Measurements from ENCODE around the gene STUB1.

STUB1 gene

GRCh38 chr16:698911-699671 is 18.9 kb downstream of the STUB1 start:
- no peak for DNase-seq

- DNase-seq = no peak
These were observed 20.7 kb downstream of the STUB1 start for GRCh38 chr16:700684-701584.

GRCh38 chr16:702341-702740 is 22.1 kb downstream of the STUB1 start:
- DNase-seq = no peak

GRCh38 chr16:703406-703805 is 23.2 kb downstream of the STUB1 start:
- no peak for DNase-seq

GRCh38 chr16:704047-704446 is 23.8 kb downstream of the STUB1 start:
- DNase-seq = no peak

- DNase-seq = peak; percentile 36
These were observed 24.6 kb downstream of the STUB1 start for GRCh38 chr16:704552-705380.

- peak; percentile 97 for DNase-seq
These were observed 25.4 kb downstream of the STUB1 start, which contains the start of gene FBXL16 for GRCh38 chr16:705431-706188. FBXL16 (minus strand) TSS chr16:705801; CDS start chr16:697405, 8,396 bp downstream.

- DNase-seq = peak; percentile 81
These were observed 26.2 kb downstream of the STUB1 start for GRCh38 chr16:706189-707061.

- DNase-seq = peak; percentile 87
These were observed 26.9 kb downstream of the STUB1 start for GRCh38 chr16:707062-707538.

GRCh38 chr16:708019-708418 is 27.8 kb downstream of the STUB1 start:
- peak; percentile 40 for DNase-seq

- DNase-seq = no peak
These were observed 28.7 kb downstream of the STUB1 start for GRCh38 chr16:708959-709358.

- DNase-seq = peak; percentile 98
These were observed 29.6 kb downstream of the STUB1 start for GRCh38 chr16:709566-710499.

- no peak for DNase-seq
These were observed 30.4 kb downstream of the STUB1 start for GRCh38 chr16:710500-711075.

- peak; percentile 71 for DNase-seq
These were observed 30.9 kb downstream of the STUB1 start for GRCh38 chr16:711084-711483.

- peak; percentile 88 for DNase-seq
These were observed 31.5 kb downstream of the STUB1 start for GRCh38 chr16:711548-712320.

- peak; percentile 85 for DNase-seq
These were observed 32.6 kb downstream of the STUB1 start for GRCh38 chr16:712740-713250.

- no peak for DNase-seq
These were observed 33.9 kb downstream of the STUB1 start for GRCh38 chr16:714079-714478.

All from NCI-H69 (cell line).